Smooth muscle cell (in vitro differentiated cells): ENCODE measurements around the gene C2CD5. TPM values are rescaled to one million over a fixed set of nuclear protein-coding genes. Genes with fewer than 3 reads are reported as not detected.
"Not testable (repeated sequence)": the region's sequence is repeated elsewhere in the genome, so short reads cannot be mapped to it uniquely, and the experiment has no call there.

Experiments
- DNase-seq: peaks from one replicate; lab custom pipeline; 2025; ENCODE audit not compliant: unreplicated experiment; lab: John Stamatoyannopoulos, UW
- H2AFZ ChIP-seq: fragments of 200-600 bp; sonication (generic); 2 replicates; pipeline ENCODE4 v1.6.0; 2016; ENCODE audit warnings: antibody characterized with exemption, low read depth, mild to moderate bottlenecking
- H3F3A ChIP-seq: fragments of 200-600 bp; sonication (generic); 2 replicates; pipeline ENCODE4 v1.6.0; 2017; ENCODE audit warnings: antibody characterized with exemption, low read depth
- H3K27ac ChIP-seq: fragments of 200-600 bp; sonication (generic); 2 replicates; pipeline ENCODE4 v1.5.1; 2016; ENCODE audit warnings: low read depth, mild to moderate bottlenecking
- H3K27me3 ChIP-seq: fragments of 200-600 bp; sonication (generic); 2 replicates; pipeline ENCODE4 v1.6.1; 2016; ENCODE audit warnings: low read depth, mild to moderate bottlenecking
- H3K36me3 ChIP-seq: fragments of 200-600 bp; sonication (generic); 2 replicates; pipeline ENCODE4 v1.5.1; 2016; ENCODE audit warnings: low read depth
- H3K4me1 ChIP-seq: fragments of 200-600 bp; sonication (generic); 2 replicates; pipeline ENCODE4 v1.5.1; 2016; ENCODE audit warnings: low read depth
- H3K4me2 ChIP-seq: fragments of 200-600 bp; sonication (generic); 2 replicates; pipeline ENCODE4 v1.6.0; 2016; ENCODE audit warnings: mild to moderate bottlenecking
- H3K4me3 ChIP-seq: fragments of 200-600 bp; sonication (generic); 2 replicates; pipeline ENCODE4 v1.5.1; 2016; ENCODE audit warnings: mild to moderate bottlenecking
- H3K79me2 ChIP-seq: fragments of 200-600 bp; sonication (generic); 2 replicates; pipeline ENCODE4 v1.6.0; 2016; ENCODE audit warnings: low read depth, mild to moderate bottlenecking
- H3K9ac ChIP-seq: fragments of 200-600 bp; sonication (generic); 2 replicates; pipeline ENCODE4 v1.6.0; 2016; ENCODE audit warnings: low read depth
- H3K9me3 ChIP-seq: fragments of 200-600 bp; sonication (generic); replicated peaks from 2 replicates; pipeline ENCODE4 v1.5.1; 2016; ENCODE audit warnings: low read depth
- H4K20me1 ChIP-seq: fragments of 200-600 bp; sonication (generic); 2 replicates; pipeline ENCODE4 v1.6.0; 2016; ENCODE audit warnings: low read depth
- WGBS: methylation state at CpG from one replicate; pipeline ENCODE4 v1.1.7; 2016; ENCODE audit warnings: low lambda C conversion rate; 5-methylcytosine and 5-hydroxymethylcytosine counted together
- polyA plus RNA-seq: library from polyadenylated mRNA; unstranded; fragments of >200 nt; fragmentation: Nextera tagmentation; extraction: Ambion mirVana; gene quantifications from 2 replicates; pipeline ENCODE4 v1.2.1, GENCODE V29; 2016
- total RNA-seq: library from RNA; depleted of rRNA; stranded (reverse); fragments of >200 nt; gene quantifications from 2 replicates; pipeline ENCODE4 v1.2.3, GENCODE V29; 2014
- TF ChIP-seq, protein P1 (sequence below): fragments of 200-600 bp; sonication (generic); IDR thresholded peaks from 2 replicates; pipeline ENCODE4 v1.5.1; 2017; ENCODE audit warnings: borderline replicate concordance, mild to moderate bottlenecking, antibody characterized with exemption; ENCODE audit not compliant: insufficient read depth, poor library complexity, severe bottlenecking

C2CD5 gene
- total and polyA plus RNA-seq, 2 experiments from 2014 or later, result 6.4 to 13.2 TPM

DNA sequence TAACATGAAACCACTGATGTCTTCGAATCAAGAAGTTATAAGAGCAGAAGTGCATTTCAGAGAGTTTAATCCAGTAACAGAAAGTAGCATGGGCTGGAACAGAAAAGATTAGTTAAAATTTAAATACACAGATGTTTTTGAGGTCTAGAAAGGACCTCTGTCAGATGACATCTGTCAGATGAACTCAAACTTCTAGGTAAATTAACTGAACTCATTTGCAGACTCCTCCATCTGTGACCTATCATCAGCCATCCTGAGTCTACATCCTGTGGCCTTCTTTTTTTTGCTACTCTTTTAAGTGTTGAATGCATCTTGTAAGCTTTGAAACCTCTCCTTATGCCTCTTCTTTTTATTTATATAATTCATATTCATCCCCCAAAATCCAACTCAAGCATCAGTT lies 53.3 kb downstream of the C2CD5 start:
- no peaks in the 10 kb centered on the region for H4K20me1 ChIP-seq
- 97% methylated on average over 1 of the region's 1 CpG for WGBS
- H3F3A ChIP-seq, result no peaks in the 10 kb centered on the region
- H3K4me2 ChIP-seq, result no peak overlapping the region
- no peak overlapping the region for H3K27ac ChIP-seq
- no peak for DNase-seq
- H3K4me1 ChIP-seq, result no peaks in the 10 kb centered on the region
- H3K36me3 ChIP-seq, result peaks cover 6% of the 10 kb centered on the region
- no peaks in the 10 kb centered on the region for H3K9me3 ChIP-seq
- H3K79me2 ChIP-seq, result no peaks in the 10 kb centered on the region
- no peak overlapping the region for H3K4me3 ChIP-seq
- H2AFZ ChIP-seq, result no peak overlapping the region
- TF ChIP-seq, protein P1, sequence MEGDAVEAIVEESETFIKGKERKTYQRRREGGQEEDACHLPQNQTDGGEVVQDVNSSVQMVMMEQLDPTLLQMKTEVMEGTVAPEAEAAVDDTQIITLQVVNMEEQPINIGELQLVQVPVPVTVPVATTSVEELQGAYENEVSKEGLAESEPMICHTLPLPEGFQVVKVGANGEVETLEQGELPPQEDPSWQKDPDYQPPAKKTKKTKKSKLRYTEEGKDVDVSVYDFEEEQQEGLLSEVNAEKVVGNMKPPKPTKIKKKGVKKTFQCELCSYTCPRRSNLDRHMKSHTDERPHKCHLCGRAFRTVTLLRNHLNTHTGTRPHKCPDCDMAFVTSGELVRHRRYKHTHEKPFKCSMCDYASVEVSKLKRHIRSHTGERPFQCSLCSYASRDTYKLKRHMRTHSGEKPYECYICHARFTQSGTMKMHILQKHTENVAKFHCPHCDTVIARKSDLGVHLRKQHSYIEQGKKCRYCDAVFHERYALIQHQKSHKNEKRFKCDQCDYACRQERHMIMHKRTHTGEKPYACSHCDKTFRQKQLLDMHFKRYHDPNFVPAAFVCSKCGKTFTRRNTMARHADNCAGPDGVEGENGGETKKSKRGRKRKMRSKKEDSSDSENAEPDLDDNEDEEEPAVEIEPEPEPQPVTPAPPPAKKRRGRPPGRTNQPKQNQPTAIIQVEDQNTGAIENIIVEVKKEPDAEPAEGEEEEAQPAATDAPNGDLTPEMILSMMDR, result no peak
- no peaks in the 10 kb centered on the region for H3K27me3 ChIP-seq
- H3K9ac ChIP-seq, result no peak overlapping the region

DNA sequence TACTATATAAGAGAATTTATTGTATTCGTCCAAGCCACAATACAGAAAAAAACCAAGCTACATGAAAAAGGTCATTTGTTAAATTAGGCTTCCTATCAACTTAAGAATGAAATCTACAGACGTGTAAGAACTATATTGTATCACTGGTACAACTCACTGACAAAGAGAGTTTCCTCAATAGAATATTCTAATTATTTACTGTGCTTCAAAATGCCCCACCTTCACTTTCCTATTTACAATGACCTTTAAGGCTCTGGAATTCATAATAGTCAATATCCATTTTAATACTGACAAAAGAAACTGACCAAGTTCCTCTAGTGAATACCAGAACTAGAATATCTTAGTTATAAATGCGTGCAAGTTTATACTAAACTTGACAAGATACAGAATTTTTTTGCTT lies 55.9 kb downstream of the C2CD5 start:
- H3K36me3 ChIP-seq, result peaks cover 6% of the 10 kb centered on the region
- no peaks in the 10 kb centered on the region for H3K9me3 ChIP-seq
- DNase-seq, result no peak
- no peaks in the 10 kb centered on the region for H3F3A ChIP-seq
- no peak overlapping the region for H3K4me2 ChIP-seq
- H3K27ac ChIP-seq, result no peak overlapping the region
- TF ChIP-seq, protein P1, result no peak
- H2AFZ ChIP-seq, result no peak overlapping the region
- WGBS, result 95% methylated on average over 3 of the region's 3 CpGs
- H3K9ac ChIP-seq, result no peak overlapping the region
- no peaks in the 10 kb centered on the region for H3K4me1 ChIP-seq
- H3K79me2 ChIP-seq, result no peaks in the 10 kb centered on the region
- no peaks in the 10 kb centered on the region for H3K27me3 ChIP-seq
- no peak overlapping the region for H3K4me3 ChIP-seq
- H4K20me1 ChIP-seq, result no peaks in the 10 kb centered on the region

DNA sequence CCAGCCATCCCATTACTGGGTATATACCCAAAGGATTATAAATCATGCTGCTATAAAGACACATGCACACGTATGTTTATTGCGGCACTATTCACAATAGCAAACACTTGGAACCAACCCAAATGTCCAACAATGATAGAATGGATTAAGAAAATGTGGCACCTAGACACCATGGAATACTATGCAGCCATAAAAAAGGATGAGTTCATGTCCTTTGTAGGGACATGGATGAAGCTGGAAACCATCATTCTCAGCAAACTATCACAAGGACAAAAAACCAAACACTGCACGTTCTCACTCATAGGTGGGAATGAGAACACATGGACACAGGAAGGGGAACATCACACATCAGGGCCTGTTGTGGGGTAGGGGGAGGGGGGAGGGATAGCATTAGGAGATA lies 56.7 kb downstream of the C2CD5 start:
- not testable (repeated sequence) for H3K27ac ChIP-seq, H3K36me3 ChIP-seq, H3K27me3 ChIP-seq, DNase-seq, H3F3A ChIP-seq, H2AFZ ChIP-seq, H3K4me1 ChIP-seq, H4K20me1 ChIP-seq, H3K4me3 ChIP-seq, H3K9me3 ChIP-seq, H3K4me2 ChIP-seq, H3K9ac ChIP-seq, H3K79me2 ChIP-seq
- whole genome bisulfite sequencing, result 92% methylated on average over 3 of the region's 3 CpGs

DNA sequence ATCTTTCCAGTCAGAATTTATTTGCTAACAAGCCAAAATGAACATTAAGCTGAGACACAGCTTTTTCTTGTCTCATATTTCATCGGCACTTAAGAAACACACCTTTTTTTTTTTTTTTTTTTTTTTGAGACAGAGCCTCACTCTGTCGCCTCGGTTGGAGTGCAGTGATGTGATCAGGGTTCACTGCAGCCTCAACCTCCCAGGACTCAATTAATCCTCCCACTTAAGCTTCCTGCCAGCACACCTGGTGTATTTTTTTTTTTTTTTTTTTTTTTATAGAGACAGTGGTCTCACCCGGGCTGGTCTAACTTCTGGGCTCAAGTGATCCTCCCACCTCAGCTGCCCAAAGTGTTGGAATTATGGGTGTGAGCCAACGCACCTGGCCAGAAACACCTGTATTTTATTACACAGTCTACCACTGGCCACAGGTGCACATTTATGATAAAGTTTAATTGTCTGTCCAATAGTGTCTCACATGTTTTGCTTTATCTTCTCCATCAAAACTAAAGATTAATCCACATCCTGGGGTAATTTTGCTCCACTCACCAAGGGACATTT lies 62.7 kb downstream of the C2CD5 start:
- WGBS, result 91% methylated on average over 5 of the region's 5 CpGs
- TF ChIP-seq, protein P1, result no peak

DNA sequence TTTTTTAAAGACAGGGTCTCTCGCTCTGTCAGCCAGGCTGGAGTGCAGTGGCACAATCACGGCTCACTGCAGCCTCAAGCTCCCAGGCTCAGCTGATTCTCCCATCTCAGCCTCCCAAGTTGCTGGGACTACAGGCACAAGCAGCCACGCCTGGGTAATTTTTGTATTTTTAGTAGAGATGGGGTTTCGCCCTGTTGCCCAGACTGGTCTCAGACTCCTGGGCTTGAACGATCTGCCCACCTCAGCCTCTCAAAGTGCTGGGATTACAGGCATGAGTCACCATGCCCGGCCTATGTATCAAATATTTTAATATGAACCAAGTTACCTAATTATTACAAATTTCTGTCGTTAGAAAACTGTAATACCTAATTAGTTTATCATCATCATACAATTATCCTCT lies 63.5 kb downstream of the C2CD5 start:
- H2AFZ ChIP-seq, H3F3A ChIP-seq, H3K27ac ChIP-seq, H3K9me3 ChIP-seq, H3K79me2 ChIP-seq, H3K27me3 ChIP-seq, H3K4me2 ChIP-seq, H3K36me3 ChIP-seq, H3K9ac ChIP-seq, H3K4me3 ChIP-seq, H3K4me1 ChIP-seq, DNase-seq, H4K20me1 ChIP-seq: not testable (repeated sequence)
- 93% methylated on average over 7 of the region's 7 CpGs for WGBS

More for the DNA sequence above, 62.7 kb downstream of the C2CD5 start:
- Histone ChIP-seq H3K27me3 (no peaks in the 10 kb centered on the region), H3K4me2 (no peak overlapping the region), H3K4me1 (no peaks in the 10 kb centered on the region), H3F3A (no peaks in the 10 kb centered on the region), H3K79me2 (no peaks in the 10 kb centered on the region), H3K4me3 (no peak overlapping the region), H3K9ac (no peak overlapping the region), H3K9me3 (no peaks in the 10 kb centered on the region), H3K36me3 (no peaks in the 10 kb centered on the region), H2AFZ (no peak overlapping the region), H3K27ac (no peak overlapping the region), H4K20me1 (no peaks in the 10 kb centered on the region)
- DNase-seq, result no peak
